Fibroblast of lung (primary cell): ENCODE data around the gene ST6GALNAC1.

ENCODE experiments used
- CTCF ChIP-seq, 2 donors: IDR thresholded peaks in 1 of 2; conservative IDR thresholded peaks in 1 of 2; 1 replicate in 1 of 2; 2 replicates in 1 of 2; pipeline ENCODE4 v1.5.1; 2011 to 2012; ENCODE audit warnings: low read length in 2 of 2, control low read depth in 1 of 2, inconsistent platforms in 1 of 2, low read depth in 1 of 2, mild to moderate bottlenecking in 1 of 2
- EZH2 ChIP-seq: IDR thresholded peaks from 2 replicates; pipeline ENCODE4 v1.5.1; 2012; ENCODE audit warnings: low read length, control low read depth, mild to moderate bottlenecking; ENCODE audit errors: missing control alignments

- no peak for TF ChIP-seq CTCF (conservative IDR thresholded peaks at IDR 0.05 in 1 of 2, IDR thresholded peaks at IDR 0.05 in 1 of 2; ENCODE audit: low read depth in 1 of 2, low read length in 2 of 2)
- TF ChIP-seq EZH2, result no peak
Observed at GRCh38 chr17:76598004-76598439, 45.5 kb downstream of the ST6GALNAC1 start.
